ENCODE data around the gene EDIL3. TPM values are rescaled to one million over a fixed set of nuclear protein-coding genes. Genes with fewer than 3 reads are reported as not detected.

EDIL3 gene
- total and polyA plus RNA-seq, 2 donors from 2014 or later = 5.2 to 32.8 TPM

DNA sequence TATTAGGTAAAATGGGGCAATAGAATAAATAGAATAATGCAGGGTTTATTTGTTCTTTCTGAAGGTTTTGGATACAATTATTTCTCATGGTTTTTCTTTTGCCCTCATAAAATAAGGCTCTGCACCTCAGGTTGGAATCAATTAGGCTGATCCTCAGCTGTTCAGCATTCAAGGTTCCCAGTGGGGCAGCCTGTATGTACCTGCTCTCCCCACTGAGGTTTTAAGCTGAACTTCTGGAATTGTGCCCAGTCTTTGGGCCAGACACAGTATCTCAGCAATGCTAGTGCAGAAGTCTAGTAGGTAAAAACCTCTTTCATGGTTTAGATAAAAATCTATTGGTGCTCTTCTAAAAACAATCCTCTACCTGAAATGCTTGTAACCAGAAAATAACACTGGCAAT, 98.0 kb downstream of the EDIL3 start:
- H3K9me3 ChIP-seq (ENCODE audit: control insufficient read depth in 2 of 3, insufficient read depth in 1 of 3, low read length in 3 of 3) = no peaks in the 10 kb centered on the region
- TF ChIP-seq, protein P1, sequence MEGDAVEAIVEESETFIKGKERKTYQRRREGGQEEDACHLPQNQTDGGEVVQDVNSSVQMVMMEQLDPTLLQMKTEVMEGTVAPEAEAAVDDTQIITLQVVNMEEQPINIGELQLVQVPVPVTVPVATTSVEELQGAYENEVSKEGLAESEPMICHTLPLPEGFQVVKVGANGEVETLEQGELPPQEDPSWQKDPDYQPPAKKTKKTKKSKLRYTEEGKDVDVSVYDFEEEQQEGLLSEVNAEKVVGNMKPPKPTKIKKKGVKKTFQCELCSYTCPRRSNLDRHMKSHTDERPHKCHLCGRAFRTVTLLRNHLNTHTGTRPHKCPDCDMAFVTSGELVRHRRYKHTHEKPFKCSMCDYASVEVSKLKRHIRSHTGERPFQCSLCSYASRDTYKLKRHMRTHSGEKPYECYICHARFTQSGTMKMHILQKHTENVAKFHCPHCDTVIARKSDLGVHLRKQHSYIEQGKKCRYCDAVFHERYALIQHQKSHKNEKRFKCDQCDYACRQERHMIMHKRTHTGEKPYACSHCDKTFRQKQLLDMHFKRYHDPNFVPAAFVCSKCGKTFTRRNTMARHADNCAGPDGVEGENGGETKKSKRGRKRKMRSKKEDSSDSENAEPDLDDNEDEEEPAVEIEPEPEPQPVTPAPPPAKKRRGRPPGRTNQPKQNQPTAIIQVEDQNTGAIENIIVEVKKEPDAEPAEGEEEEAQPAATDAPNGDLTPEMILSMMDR (IDR thresholded peaks at IDR 0.05; ENCODE audit: borderline replicate concordance, extremely low read depth, insufficient read depth) = no peak
- H3K4me3 ChIP-seq (ENCODE audit: low read length in 3 of 3) = no peak overlapping the region
- no peaks in the 10 kb centered on the region for H3K27me3 ChIP-seq (ENCODE audit: control insufficient read depth, insufficient read depth, low read length)
- H3K9ac ChIP-seq (ENCODE audit: low read length in 3 of 3) = no peak overlapping the region
- no peak for DNase-seq
- intact Hi-C loops (cut with DNase I) = no loop called here
- H3K27ac ChIP-seq (ENCODE audit: low read depth in 2 of 2, low read length in 2 of 2) = no peak overlapping the region
- FAIRE-seq = no peak
- H3K36me3 ChIP-seq (ENCODE audit: control insufficient read depth in 2 of 3, insufficient read depth in 3 of 3, low read length in 3 of 3) = no peaks in the 10 kb centered on the region
- H3K4me1 ChIP-seq (ENCODE audit: control insufficient read depth in 2 of 3, insufficient read depth in 2 of 3, low read depth in 1 of 3, low read length in 3 of 3) = no peaks in the 10 kb centered on the region

DNA sequence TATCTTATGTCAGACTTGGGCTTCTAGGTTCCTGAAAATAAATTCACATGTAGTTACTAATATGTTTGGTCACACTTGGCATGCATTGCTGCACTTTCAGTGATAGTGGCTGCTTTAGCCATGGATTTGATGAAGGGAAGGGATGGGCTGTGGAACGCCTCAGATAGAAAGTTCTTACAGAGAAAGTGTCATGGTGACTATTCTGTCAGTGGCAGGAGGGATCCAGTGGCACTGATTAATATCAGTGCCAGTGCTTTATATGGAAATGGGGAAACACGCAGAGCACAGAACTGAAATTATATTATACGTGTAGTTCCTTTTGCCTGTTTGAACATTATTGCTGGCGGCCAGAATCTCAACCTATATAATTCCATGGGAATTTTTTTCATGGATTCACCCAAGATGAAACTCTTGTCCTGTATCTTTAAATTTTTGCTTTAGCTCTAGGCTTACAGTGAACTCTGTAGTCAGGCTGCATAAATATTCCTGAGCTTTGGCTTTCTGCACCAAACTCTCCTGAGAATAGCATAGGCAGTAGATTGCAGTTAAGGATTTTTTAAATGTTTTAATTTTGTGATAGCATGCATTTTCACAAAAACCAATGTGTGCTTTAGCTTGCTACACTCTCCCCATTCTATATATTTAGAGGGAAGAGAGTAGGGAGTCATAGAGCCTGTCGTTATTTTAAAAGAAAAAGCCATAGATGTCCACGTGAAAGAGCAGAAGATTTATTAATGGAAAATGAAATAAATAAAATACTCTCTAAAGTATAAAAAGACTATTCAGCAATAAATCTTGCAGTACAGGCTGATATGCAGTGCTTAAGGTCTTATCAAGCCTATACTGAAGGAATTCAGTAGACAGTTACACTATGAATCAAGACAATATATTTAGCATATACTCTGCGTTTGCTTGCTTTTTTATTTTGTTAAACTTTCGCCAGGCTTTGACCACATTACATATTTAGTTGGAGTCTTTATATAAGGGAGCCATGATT, 98.7 kb downstream of the EDIL3 start:
- no peaks in the 10 kb centered on the region for H3K9me3 ChIP-seq (ENCODE audit: control insufficient read depth in 2 of 3, insufficient read depth in 1 of 3, low read length in 3 of 3)
- no peaks in the 10 kb centered on the region for H3K4me1 ChIP-seq (ENCODE audit: control insufficient read depth in 2 of 3, insufficient read depth in 2 of 3, low read depth in 1 of 3, low read length in 3 of 3)
- no peak overlapping the region for H3K27ac ChIP-seq (ENCODE audit: low read depth in 2 of 2, low read length in 2 of 2)
- TF ChIP-seq, protein P1 (IDR thresholded peaks at IDR 0.05; ENCODE audit: borderline replicate concordance, extremely low read depth, insufficient read depth) = no peak
- no peak overlapping the region for H3K9ac ChIP-seq (ENCODE audit: low read length in 3 of 3)
- intact Hi-C loops (cut with DNase I) = no loop called here
- no peaks in the 10 kb centered on the region for H3K27me3 ChIP-seq (ENCODE audit: control insufficient read depth, insufficient read depth, low read length)
- DNase-seq = peak in 1 of 5 donors; percentile 46
- no peak overlapping the region for H3K4me3 ChIP-seq (ENCODE audit: low read length in 3 of 3)
- H3K36me3 ChIP-seq (ENCODE audit: control insufficient read depth in 2 of 3, insufficient read depth in 3 of 3, low read length in 3 of 3) = no peaks in the 10 kb centered on the region
- no peak for FAIRE-seq

DNA sequence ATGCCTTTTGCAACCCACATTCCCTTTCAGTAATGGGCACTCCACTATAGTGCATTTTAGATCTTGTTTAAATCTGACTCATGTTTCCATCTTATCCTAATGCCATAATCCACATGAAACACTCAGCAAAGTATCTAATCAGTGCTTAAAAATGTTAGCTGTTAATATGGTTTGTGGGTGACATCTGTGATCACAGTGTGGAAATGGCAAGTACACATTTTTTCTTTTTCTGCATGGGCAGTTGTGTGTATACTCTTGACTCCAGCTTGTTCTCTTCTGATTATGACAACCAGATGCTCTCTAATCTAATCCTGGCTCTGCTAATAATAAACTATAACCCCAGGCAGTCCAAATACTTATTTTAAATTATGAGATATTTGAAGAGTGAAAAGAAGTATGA, 103.3 kb downstream of the EDIL3 start:
- Histone ChIP-seq H3K27me3 (ENCODE audit: control insufficient read depth, insufficient read depth, low read length) (no peaks in the 10 kb centered on the region), H3K9me3 (ENCODE audit: control insufficient read depth in 2 of 3, insufficient read depth in 1 of 3, low read length in 3 of 3) (no peaks in the 10 kb centered on the region), H3K4me1 (ENCODE audit: control insufficient read depth in 2 of 3, insufficient read depth in 2 of 3, low read depth in 1 of 3, low read length in 3 of 3) (no peaks in the 10 kb centered on the region), H3K27ac (ENCODE audit: low read depth in 2 of 2, low read length in 2 of 2) (no peak overlapping the region), H3K36me3 (ENCODE audit: control insufficient read depth in 2 of 3, insufficient read depth in 3 of 3, low read length in 3 of 3) (no peaks in the 10 kb centered on the region), H3K4me3 (ENCODE audit: low read length in 3 of 3) (no peak overlapping the region), H3K9ac (ENCODE audit: low read length in 3 of 3) (no peak overlapping the region)
- TF ChIP-seq, protein P1 (IDR thresholded peaks at IDR 0.05; ENCODE audit: borderline replicate concordance, extremely low read depth, insufficient read depth) = no peak
- intact Hi-C loops (cut with DNase I) = no loop called here
- FAIRE-seq (no peak), DNase-seq (no peak)

Data from kidney (tissue), 14 donors.